Kidney glomerular epithelial cell (primary cell): ENCODE results near the gene TMBIM4.
"Not testable (repeated sequence)": the region's sequence is repeated elsewhere in the genome, so short reads cannot be mapped to it uniquely, and the experiment has no call there.

Source experiments
- DNase-seq: peaks from one replicate; lab custom pipeline; 2025; lab: John Stamatoyannopoulos, UW

The TMBIM4 gene

DNA sequence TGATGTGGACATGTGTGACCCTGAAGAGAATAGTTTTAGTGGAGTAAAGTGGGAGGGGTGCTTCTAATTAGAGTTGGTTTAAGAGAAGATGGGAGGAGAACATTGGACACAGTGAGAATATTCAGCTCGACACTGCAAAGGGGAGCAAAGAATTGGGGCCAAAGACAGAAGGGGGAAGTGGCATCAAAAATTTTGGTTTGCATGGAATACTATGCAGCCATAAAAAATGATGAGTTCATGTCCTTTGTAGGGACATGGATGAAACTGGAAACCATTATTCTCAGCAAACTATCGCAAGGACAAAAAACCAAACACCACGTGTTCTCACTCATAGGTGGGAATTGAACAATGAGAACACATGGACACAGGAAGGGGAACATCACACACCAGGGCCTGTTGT lies 15.0 kb upstream of the TMBIM4 start:
- DNase-seq = not testable (repeated sequence)

DNA sequence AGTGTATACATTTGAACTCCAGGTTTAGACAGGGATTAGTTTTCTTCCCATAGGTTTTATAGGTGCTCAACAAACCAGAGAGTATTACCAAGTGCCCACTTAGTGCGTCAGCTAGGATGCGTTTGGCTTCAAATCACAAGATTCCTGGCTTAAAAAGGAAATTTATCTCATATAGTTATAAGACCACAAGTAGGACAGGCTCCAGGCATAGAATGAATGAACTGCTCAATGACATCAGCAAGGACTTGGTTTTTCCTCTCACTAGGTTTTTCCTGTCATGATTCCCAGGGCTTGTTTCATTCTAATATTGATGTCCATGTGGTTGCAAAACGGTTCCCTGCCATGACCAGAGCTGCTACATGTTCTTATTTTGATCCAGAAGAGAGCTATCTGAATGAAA lies 13.2 kb upstream of the TMBIM4 start:
- no peak for DNase-seq

GRCh38 chr12:66176105-66176900 lies 6.5 kb upstream of the TMBIM4 start:
- DNase-seq = no peak

- not testable (repeated sequence) for DNase-seq
Observed at GRCh38 chr12:66174391-66175325, 4.9 kb upstream of the TMBIM4 start.

DNA sequence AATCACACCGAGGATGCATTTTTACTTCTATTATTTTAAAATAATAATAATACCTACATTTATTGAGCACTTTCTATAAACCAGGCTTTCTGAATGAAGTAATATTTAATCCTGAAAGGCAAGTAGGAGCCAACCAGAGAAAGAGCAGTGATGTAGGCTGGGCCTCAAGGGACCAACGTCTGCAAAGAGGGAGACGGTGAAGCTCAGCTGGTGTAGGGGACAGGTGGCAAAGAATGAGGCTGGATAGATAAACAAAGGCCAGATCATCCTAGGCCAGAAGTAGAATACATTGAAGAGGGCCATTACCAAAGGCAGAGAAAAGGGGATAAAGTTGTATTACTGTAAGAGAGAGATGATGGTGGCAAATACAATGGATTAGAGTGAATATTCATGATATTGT lies 810 bp upstream of the TMBIM4 start:
- DNase-seq = no peak

- DNase-seq = peak; percentile 5
Observed at GRCh38 chr12:66168410-66168809, 1.4 kb downstream of the TMBIM4 start.

- no peak for DNase-seq
Observed at GRCh38 chr12:66166561-66166960, 3.2 kb downstream of the TMBIM4 start.

- DNase-seq = no peak
Observed at GRCh38 chr12:66165141-66165540, 4.7 kb downstream of the TMBIM4 start.

- no peak for DNase-seq
Observed at GRCh38 chr12:66164349-66164821, 5.4 kb downstream of the TMBIM4 start.

- no peak for DNase-seq
Observed at GRCh38 chr12:66163289-66163688, 6.5 kb downstream of the TMBIM4 start.

- DNase-seq = no peak
Observed at GRCh38 chr12:66162701-66163100, 7.1 kb downstream of the TMBIM4 start.

GRCh38 chr12:66160704-66161103 lies 9.1 kb downstream of the TMBIM4 start:
- no peak for DNase-seq

- no peak for DNase-seq
Observed at GRCh38 chr12:66159123-66159522, 10.7 kb downstream of the TMBIM4 start.

DNA sequence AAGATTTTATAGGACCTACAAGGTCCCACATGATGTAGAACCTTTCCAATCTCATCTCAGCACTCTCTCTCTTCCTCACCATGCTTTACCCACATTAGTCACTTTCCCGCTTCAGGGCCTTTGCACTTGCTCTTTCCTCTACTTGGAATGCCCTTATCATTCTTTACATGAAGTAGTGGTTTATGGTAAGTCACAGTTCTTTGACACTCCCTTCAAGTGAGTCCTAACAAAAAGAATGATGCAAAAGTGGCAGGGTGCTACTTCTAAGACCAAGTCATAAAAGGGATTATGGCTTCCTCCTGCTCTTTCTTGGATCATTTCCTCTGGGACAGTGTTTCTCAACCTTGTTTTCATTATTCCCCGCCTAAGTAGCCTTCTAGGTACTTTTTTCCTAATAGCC lies 13.1 kb downstream of the TMBIM4 start:
- DNase-seq = no peak

GRCh38 chr12:66154776-66155175 lies 15.0 kb downstream of the TMBIM4 start:
- no peak for DNase-seq

GRCh38 chr12:66152732-66153131 lies 17.1 kb downstream of the TMBIM4 start:
- no peak for DNase-seq

DNA sequence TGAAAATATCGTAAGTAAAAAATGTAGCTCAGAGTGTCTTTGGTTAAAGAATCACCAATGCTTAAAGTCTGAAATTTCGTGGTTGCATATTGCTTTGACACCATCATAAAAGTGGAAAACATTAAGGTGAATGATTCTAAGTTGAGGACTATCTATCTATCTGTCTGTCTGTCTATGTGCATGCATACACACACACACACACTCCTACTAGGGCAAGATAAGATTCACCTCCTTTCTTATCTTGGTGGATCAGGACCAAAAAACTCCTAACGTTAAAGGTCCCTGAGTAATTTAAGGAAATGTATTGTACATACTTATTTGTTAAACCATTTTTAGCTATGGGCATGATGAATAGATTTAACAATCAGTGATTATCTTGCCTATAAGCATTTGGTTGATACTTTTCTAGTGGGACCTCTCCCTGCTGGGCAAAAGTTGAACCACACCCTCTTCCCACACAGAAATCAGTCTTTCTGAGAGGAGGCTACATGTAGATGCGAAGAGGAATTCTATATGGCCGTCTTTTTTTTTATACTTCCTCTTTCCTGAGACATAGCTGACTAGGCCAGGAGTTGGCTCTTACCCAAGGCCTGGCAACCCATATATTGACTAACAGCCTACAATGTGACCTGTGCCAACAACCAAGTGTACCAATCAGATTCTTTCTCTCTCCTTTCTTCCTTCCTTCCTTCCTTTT lies 19.9 kb downstream of the TMBIM4 start:
- DNase-seq = no peak

DNA sequence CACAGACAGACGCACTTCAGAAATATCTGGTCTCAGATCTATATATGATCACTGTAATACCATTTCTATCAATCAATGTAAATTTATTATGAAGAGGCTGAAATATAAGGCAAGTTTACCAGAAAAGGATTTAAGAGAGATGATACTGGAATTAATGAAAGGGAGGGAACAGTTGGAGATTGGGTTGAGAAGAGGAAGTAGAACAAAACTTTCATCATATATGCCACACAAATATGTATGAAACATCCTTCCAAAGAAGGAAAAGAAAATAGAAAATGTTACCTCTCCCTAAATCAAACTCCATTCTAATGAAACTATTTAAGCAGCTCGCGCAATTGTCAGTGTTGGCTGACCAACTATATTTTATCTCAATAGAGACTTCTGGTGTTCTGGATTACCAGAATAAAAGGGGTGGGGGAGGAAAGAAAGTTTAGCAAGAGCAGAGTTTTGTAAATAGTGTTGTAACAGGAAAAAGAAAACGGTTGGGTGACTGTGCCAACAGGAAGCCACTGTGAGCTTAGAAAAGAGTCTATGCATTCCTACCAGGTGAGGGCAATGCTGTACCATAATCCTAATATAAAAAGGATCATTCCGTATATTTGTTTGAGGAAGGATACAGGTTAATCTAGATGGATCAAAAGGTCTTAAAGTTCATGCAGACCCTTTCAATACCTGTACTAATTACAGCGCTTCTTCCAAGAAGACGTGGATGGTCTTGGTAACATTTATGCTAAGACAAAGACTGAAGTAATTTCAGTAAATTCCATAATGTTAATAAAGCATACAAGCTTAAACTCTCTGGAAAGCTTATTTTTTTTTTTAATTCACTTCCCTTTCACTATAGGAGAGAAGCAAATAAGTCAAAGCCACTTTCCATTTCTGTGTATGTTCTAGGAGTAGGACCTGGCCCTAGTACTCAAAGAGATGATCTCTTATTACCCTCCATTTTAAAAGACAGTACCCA lies 24.7 kb downstream of the TMBIM4 start:
- DNase-seq = peak; percentile 76

GRCh38 chr12:66143868-66144267 lies 25.9 kb downstream of the TMBIM4 start:
- DNase-seq = no peak

- no peak for DNase-seq
Observed at GRCh38 chr12:66142826-66143225, 27.0 kb downstream of the TMBIM4 start.

DNA sequence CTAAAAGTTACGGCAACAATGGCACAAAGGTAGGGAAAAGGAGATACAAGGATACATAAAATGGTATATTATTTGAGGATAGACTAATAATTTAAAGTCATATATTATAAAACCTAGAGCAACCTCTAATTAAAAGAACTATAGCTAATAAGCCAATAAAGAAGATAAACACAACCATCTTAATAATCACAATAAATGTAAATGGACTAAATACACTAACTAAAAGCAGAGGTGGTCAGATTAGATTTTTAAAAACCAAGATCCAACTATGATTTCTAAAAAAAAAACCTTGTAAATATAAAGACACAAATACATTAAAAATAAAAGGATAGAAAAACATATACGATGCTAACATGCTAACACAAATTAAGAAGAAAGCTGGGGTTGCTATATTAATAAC lies 28.5 kb downstream of the TMBIM4 start:
- DNase-seq = no peak
